ENCODE measurements around the gene SLC5A1. TPM values are rescaled to one million over a fixed set of nuclear protein-coding genes. Genes with fewer than 3 reads are reported as not detected.
"Not testable (repeated sequence)": the region's sequence is repeated elsewhere in the genome, so short reads cannot be mapped to it uniquely, and the experiment has no call there.

The SLC5A1 gene
- total RNA-seq, 1 experiment from 2014 or later = not detected

DNA sequence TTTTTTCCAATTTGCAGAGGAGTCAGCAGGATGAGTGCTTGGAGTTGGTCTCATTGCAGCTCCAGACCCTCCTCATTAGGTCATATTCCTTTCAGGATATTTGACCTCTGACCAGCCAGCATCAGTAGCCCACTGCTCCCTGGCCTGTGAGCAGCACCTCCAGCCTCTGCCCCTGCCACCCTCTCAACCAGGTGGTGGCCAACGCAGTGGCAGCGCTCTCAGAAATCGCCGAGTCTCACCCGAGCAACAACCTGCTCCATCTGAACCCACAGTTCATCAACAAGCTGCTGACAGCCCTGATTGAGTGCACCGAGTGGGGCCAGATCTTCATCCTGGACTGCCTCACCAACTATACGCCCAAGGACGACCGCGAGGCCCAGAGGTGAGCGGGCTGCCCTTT is 89.1 kb downstream of the SLC5A1 start:
- H3K4me1 ChIP-seq (ENCODE audit: insufficient read depth, low read length) = peaks cover 14% of the 10 kb centered on the region
- no peaks in the 10 kb centered on the region for H3K9me2 ChIP-seq (replicated peaks; ENCODE audit: low read length)
- H3K9ac ChIP-seq (ENCODE audit: low read length) = no peak overlapping the region
- no peaks in the 10 kb centered on the region for H3K79me2 ChIP-seq (ENCODE audit: low read length)
- TF ChIP-seq CTCF (conservative IDR thresholded peaks at IDR 0.05; ENCODE audit: low read depth, low read length) (no peak), EZH2 (IDR thresholded peaks at IDR 0.05; ENCODE audit: low read length, unreplicated experiment) (no peak), EZH2phosphoT487 (IDR thresholded peaks at IDR 0.05; ENCODE audit: borderline replicate concordance, low read length) (no peak)
- no peaks in the 10 kb centered on the region for H4K20me1 ChIP-seq (ENCODE audit: low read length)
- H3K4me3 ChIP-seq (ENCODE audit: low read length) = no peak overlapping the region
- DNase-seq = no peak
- no peak overlapping the region for H2AFZ ChIP-seq (ENCODE audit: low read length)
- no peaks in the 10 kb centered on the region for H3F3A ChIP-seq (ENCODE audit: low read length, unreplicated experiment)
- ChIA-PET CTCF (no interaction called here), POLR2A (ENCODE audit: unreplicated experiment) (no interaction called here)
- no peaks in the 10 kb centered on the region for H3K36me3 ChIP-seq (ENCODE audit: low read depth, low read length)
- ATAC-seq = no peak
- intact Hi-C loops (cut with micrococcal nuclease) = no loop called here
- no peak overlapping the region for H3K4me2 ChIP-seq (ENCODE audit: low read length)
- no peaks in the 10 kb centered on the region for H3K27me3 ChIP-seq (ENCODE audit: low read length)
- H3K27ac ChIP-seq (ENCODE audit: low read length) = no peak overlapping the region
- no TSS peak for BruUV-seq (replicated peaks)
- no peaks in the 10 kb centered on the region for H3K9me3 ChIP-seq (ENCODE audit: low read length)

DNA sequence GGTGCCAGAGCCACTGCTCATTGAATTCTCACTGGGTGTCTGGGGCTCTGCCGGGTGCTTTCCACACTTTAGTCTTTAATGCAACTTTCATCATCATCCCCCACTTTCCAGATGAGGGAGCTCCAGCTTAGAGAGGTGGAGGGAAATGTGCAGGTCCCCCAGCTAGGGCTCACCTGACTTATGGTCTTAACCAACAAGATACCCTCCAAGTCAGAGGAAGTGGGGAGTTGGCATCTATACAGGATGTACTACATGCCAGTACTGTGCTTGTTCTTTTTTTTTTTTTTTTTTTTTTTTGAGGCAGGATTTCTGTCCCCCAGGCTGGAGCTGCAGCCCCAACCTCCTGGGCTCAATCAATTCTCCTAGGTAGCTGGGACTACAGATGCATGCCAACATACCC is 89.7 kb downstream of the SLC5A1 start:
- Histone ChIP-seq H3K4me2 (ENCODE audit: low read length) (no peak overlapping the region), H3K9me2 (replicated peaks; ENCODE audit: low read length) (no peaks in the 10 kb centered on the region), H3K9ac (ENCODE audit: low read length) (no peak overlapping the region), H3K9me3 (ENCODE audit: low read length) (no peaks in the 10 kb centered on the region), H3K27ac (ENCODE audit: low read length) (no peak overlapping the region), H3K27me3 (ENCODE audit: low read length) (no peaks in the 10 kb centered on the region), H3K36me3 (ENCODE audit: low read depth, low read length) (no peaks in the 10 kb centered on the region), H4K20me1 (ENCODE audit: low read length) (no peaks in the 10 kb centered on the region), H3K4me3 (ENCODE audit: low read length) (no peak overlapping the region), H2AFZ (ENCODE audit: low read length) (no peak overlapping the region), H3K79me2 (ENCODE audit: low read length) (no peaks in the 10 kb centered on the region), H3F3A (ENCODE audit: low read length, unreplicated experiment) (no peaks in the 10 kb centered on the region), H3K4me1 (ENCODE audit: insufficient read depth, low read length) (peaks cover 17% of the 10 kb centered on the region)
- POLR2A ChIA-PET (ENCODE audit: unreplicated experiment) = no interaction called here
- intact Hi-C loops (cut with micrococcal nuclease) = no loop called here
- TF ChIP-seq CTCF (conservative IDR thresholded peaks at IDR 0.05; ENCODE audit: low read depth, low read length) = no peak
- TF ChIP-seq EZH2 (IDR thresholded peaks at IDR 0.05; ENCODE audit: low read length, unreplicated experiment) = no peak
- no peak for TF ChIP-seq EZH2phosphoT487 (IDR thresholded peaks at IDR 0.05; ENCODE audit: borderline replicate concordance, low read length)
- CTCF ChIA-PET = no interaction called here
- no peak for DNase-seq
- no TSS peak for BruUV-seq (replicated peaks)
- no peak for ATAC-seq

- H2AFZ ChIP-seq (ENCODE audit: low read length); H3F3A ChIP-seq (ENCODE audit: low read length, unreplicated experiment); POLR2A ChIA-PET (ENCODE audit: unreplicated experiment); H3K9me3 ChIP-seq (ENCODE audit: low read length); ATAC-seq; H3K4me2 ChIP-seq (ENCODE audit: low read length); H3K9me2 ChIP-seq (replicated peaks; ENCODE audit: low read length); BruUV-seq (replicated peaks); H3K36me3 ChIP-seq (ENCODE audit: low read depth, low read length); H3K27ac ChIP-seq (ENCODE audit: low read length); H3K9ac ChIP-seq (ENCODE audit: low read length); intact Hi-C loops (cut with micrococcal nuclease); H3K79me2 ChIP-seq (ENCODE audit: low read length); H3K4me3 ChIP-seq (ENCODE audit: low read length); H3K27me3 ChIP-seq (ENCODE audit: low read length); DNase-seq; H4K20me1 ChIP-seq (ENCODE audit: low read length); CTCF ChIA-PET: not testable (repeated sequence)
- H3K4me1 ChIP-seq (ENCODE audit: insufficient read depth, low read length) = peaks cover 17% of the 10 kb centered on the region
These were observed 91.7 kb downstream of the SLC5A1 start for GRCh38 chr22:32134796-32135195.

DNA sequence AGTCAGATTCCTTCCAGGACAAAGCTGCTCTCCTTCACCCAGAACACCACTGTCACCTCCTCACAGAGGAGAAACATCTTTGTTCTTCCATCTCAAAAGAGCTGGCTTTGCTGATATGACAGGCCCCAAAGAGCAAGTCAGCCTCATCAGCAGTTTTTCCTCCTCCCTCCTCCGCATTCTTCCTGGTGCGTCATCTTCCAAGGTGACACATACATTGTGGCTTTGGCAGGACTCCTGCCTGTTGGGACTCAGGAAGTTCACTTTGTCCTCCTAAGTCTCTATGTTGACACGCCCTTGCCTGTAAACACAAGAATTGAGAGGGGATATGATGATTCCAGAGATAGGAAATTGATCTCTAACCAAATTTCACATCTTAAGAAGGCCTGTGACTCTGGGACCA is 92.9 kb downstream of the SLC5A1 start:
- Histone ChIP-seq H3K4me2 (ENCODE audit: low read length) (0 out of 2 replicates have a peak overlapping the region, but pooled peaks have one; percentile 41), H3K4me1 (ENCODE audit: insufficient read depth, low read length) (peaks cover 17% of the 10 kb centered on the region), H3K27ac (ENCODE audit: low read length) (peak overlapping the region; percentile 75), H3K9ac (ENCODE audit: low read length) (0 out of 2 replicates have a peak overlapping the region, but pooled peaks have one; percentile 20)
- CTCF ChIA-PET; H2AFZ ChIP-seq (ENCODE audit: low read length); H3K9me2 ChIP-seq (replicated peaks; ENCODE audit: low read length); POLR2A ChIA-PET (ENCODE audit: unreplicated experiment); BruUV-seq (replicated peaks); H4K20me1 ChIP-seq (ENCODE audit: low read length); H3K9me3 ChIP-seq (ENCODE audit: low read length); H3K27me3 ChIP-seq (ENCODE audit: low read length); H3K79me2 ChIP-seq (ENCODE audit: low read length); H3K4me3 ChIP-seq (ENCODE audit: low read length); H3F3A ChIP-seq (ENCODE audit: low read length, unreplicated experiment); H3K36me3 ChIP-seq (ENCODE audit: low read depth, low read length); intact Hi-C loops (cut with micrococcal nuclease): not testable (repeated sequence)
- peak; percentile 94 for DNase-seq
- ATAC-seq = peak; percentile 91

DNA sequence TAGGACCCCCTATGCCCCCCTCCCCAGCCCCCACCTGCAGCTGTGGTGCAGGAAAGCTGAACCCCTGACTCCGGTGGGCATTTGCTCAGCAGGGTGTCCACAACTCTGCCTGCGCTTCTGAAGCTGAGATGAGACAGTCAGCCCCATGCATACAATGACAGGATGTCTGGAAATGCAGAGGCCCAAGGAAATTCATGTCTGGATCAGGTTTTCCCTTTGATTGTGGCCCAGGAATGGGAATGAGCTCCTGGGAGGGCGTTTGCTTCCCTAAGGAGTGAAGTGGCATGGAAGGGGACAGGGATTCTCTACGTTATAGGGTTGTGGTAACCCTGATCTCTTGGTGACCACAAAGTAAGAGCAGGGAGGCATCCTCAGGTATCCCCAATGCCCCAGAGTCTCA is 93.8 kb downstream of the SLC5A1 start:
- peaks cover 17% of the 10 kb centered on the region for H3K4me1 ChIP-seq (ENCODE audit: insufficient read depth, low read length)
- H3K36me3 ChIP-seq (ENCODE audit: low read depth, low read length); CTCF ChIA-PET; H3K27me3 ChIP-seq (ENCODE audit: low read length); BruUV-seq (replicated peaks); H3K9ac ChIP-seq (ENCODE audit: low read length); H4K20me1 ChIP-seq (ENCODE audit: low read length); H3K27ac ChIP-seq (ENCODE audit: low read length); ATAC-seq; H3K4me2 ChIP-seq (ENCODE audit: low read length); H3K4me3 ChIP-seq (ENCODE audit: low read length); POLR2A ChIA-PET (ENCODE audit: unreplicated experiment); H3F3A ChIP-seq (ENCODE audit: low read length, unreplicated experiment); H3K9me2 ChIP-seq (replicated peaks; ENCODE audit: low read length); H2AFZ ChIP-seq (ENCODE audit: low read length); H3K9me3 ChIP-seq (ENCODE audit: low read length); intact Hi-C loops (cut with micrococcal nuclease); H3K79me2 ChIP-seq (ENCODE audit: low read length); DNase-seq: not testable (repeated sequence)
